CD4-positive, alpha-beta T cell treated with Interleukin-1 beta for 1 hour (primary cell): ENCODE results near the gene CTXND1.
A peak's percentile ranks its signal among the peaks of the same experiment; 100 is the strongest.

ENCODE experiments used
- DNase-seq, 2 donors: peaks; one replicate each; pipeline ENCODE4 v3.0.0-alpha.2; 2020 to 2022

CTXND1 gene

DNA sequence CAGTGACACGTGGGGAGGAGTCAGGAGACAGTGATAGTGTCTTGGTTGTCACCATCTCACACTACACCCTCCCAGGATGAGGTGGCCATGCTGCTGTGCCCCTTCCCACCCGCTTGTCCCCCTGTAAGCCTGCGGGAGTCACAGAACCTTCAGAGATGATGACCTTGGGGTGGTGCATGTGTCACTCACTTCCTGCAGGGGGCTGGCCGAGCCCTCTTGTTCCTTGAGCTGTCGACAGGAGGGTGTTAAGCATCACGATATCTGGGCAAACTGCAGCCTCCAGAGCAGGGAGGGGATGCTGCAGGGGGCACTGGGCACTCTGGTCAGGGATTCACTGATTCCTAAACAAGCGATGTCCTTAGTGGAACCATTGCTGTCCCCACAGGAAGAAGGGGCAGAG lies 71.5 kb downstream of the CTXND1 start:
- no peak for DNase-seq

DNA sequence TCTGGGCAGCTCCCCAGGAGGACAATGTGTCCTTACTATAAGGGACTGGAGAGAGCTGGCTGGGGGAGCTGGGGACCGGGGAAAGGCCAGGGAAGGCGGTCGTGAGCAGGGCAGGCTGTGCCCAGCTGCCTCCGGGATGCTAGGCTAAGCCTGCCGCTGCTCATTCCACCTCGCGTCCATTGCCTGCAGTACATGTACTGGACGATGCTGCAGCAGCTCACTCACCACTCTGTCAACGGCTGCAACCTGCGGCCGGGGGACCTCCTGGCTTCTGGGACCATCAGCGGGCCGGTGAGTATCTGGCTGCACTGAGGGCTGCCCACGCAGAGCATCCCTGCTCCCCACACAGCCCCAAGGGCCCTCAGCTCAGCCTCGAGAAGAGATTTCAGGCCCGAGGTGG lies 72.1 kb downstream of the CTXND1 start:
- no peak for DNase-seq

- DNase-seq = no peak
Measured at GRCh38 chr15:80179025-80179759, 72.8 kb downstream of the CTXND1 start.

GRCh38 chr15:80177156-80177555 lies 74.9 kb downstream of the CTXND1 start:
- DNase-seq = no peak

- DNase-seq = no peak
Measured at GRCh38 chr15:80176443-80176842, 75.6 kb downstream of the CTXND1 start.

DNA sequence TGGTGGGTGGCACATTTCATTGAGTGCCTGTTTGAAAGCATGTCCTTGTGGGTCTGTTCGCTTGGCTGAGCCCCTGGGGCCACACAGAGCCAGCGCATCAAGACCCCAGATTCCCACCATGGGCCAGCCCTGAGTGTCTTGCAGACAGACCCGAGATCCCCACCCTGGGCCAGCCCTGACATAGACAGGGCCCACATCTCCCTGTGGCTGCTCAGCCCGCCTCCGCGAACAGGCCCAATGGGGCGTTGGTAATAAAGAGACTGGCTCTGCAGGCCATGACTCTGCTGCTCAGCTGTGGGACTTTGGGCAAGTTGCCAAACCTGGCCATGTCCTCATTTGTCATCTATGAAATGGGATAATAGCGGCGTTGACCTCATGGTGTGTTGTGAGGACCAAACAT lies 76.6 kb downstream of the CTXND1 start:
- DNase-seq = no peak

GRCh38 chr15:80174017-80174746 lies 77.8 kb downstream of the CTXND1 start:
- DNase-seq = no peak

GRCh38 chr15:80173022-80173759 lies 78.8 kb downstream of the CTXND1 start:
- peak; percentile 65 to 69 for DNase-seq

DNA sequence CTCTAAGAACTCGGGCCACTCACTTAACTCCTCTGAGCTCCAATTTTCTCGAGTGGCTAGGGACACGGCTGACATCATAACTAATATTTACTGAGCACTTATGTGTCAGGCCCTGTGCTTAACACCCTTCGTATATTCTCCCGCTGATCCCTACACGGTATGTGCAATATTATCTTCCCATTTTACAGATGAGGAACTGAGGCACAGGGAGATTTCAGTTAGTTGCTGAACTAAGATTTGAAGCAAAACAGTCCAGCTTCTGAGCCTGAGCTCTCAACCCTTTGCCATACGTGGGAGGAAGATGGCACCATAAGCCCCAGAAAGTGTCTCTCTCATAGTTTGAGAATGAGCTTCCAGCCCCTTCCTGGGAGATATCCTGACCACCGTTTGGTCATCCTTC lies 79.6 kb downstream of the CTXND1 start:
- no peak for DNase-seq

- no peak for DNase-seq
Measured at GRCh38 chr15:80171787-80172186, 80.2 kb downstream of the CTXND1 start.

DNA sequence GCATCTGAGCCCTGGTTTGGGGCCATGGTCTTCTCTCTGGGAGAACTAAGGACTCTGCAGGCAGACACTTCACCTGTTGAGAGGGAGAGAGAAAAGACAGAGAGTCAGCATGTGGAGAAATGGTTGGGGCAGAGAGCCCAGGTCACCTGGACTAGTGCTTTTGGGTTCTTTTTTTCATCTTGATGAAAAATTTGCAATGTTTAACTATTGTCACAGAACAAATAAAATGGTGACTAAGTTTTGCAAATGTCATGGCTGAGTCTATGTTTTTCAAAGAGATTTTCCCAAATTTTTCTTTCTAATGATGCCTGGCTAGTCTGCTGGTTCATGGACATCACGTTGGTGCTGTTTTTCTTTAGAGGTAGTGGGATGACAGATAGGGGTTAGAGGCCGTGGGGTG lies 81.4 kb downstream of the CTXND1 start:
- no peak for DNase-seq

DNA sequence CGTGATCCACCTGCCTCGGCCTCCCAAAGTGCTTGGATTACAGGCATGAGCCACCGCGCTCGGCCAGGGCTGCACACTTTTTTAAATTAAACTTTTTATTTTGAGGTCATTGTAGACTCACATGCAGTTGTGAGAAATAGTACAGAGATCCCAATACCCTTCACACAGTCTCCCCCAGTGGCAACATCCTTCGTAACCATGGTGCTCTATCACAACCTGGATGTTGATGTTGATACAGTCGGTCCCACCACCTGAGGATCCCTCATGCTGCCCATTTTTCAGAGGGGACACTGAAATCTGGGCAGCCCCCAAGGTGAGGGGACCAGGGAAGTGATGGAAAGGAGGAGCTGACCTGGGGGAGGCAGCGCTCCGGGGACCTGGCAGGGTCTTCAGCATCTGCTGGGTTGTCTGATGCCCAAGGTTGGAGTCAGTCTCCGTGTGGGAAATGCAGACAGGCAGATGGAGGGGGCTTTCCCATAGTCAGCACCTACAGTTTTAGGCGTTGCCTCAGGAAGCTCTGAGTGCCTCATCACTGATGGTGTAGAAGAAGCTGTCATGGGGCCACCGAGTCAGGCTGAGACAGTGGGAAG lies 82.2 kb downstream of the CTXND1 start:
- no peak for DNase-seq

GRCh38 chr15:80168421-80168820 lies 83.6 kb downstream of the CTXND1 start:
- DNase-seq = no peak

GRCh38 chr15:80167936-80168335 lies 84.1 kb downstream of the CTXND1 start:
- no peak for DNase-seq

- DNase-seq = no peak
Measured at GRCh38 chr15:80163897-80164296, 88.1 kb downstream of the CTXND1 start.

DNA sequence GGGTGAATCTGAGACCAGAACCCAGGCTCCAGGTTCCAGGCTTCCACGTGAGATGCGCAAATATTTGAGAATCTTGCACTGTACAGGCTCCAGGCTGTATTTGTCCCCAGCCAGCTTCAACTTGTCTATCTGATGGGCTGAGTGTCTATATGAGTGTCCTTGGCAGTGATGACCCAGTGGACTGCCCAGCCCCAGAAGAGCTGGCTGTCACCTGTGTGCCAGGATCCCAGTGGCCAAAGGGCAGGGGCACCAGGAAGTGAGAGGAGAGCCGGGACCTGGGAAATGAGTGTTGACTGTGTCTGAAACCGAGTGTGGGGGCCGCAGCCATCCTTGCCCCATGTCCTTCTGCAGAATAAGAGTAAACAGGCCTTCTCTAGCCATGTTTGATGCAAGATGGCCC lies 88.8 kb downstream of the CTXND1 start:
- DNase-seq = no peak

GRCh38 chr15:80162059-80162554 lies 89.9 kb downstream of the CTXND1 start:
- DNase-seq = no peak

- no peak for DNase-seq
Measured at GRCh38 chr15:80161468-80162016, 90.5 kb downstream of the CTXND1 start.

DNA sequence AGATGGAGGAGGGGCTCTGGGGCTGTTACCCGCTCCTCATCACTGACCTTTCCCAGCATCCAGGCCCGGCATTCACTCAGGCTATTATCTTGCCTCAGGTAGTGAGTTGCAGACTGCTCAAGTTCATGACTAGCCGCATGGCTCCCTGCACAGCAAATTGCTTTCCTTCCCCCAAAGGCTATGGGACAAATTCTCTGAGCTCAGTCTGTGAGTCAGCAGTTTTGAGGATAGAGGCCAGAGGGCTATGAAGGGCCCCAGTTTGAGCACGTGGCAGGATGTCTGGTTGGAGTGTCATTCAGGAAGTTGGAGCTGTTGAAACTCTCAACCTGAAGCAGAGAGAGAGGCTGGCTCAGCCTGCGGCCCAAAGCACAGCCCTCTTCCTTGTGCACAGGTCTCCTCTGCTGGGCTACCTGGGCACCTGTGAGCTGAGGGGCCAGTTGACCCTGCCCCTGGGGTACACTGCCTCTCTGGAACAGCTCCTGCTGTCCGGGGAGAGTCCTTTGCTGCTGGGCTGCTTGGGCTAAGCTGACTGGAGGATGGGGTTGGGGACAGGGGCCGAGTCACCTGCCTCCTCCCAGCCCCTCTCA lies 91.3 kb downstream of the CTXND1 start:
- DNase-seq = peak; percentile 39 to 71

GRCh38 chr15:80159811-80160569 lies 92.0 kb downstream of the CTXND1 start:
- DNase-seq = peak in 1 of 2 donors; percentile 19

GRCh38 chr15:80159301-80159700 lies 92.7 kb downstream of the CTXND1 start:
- DNase-seq = no peak

DNA sequence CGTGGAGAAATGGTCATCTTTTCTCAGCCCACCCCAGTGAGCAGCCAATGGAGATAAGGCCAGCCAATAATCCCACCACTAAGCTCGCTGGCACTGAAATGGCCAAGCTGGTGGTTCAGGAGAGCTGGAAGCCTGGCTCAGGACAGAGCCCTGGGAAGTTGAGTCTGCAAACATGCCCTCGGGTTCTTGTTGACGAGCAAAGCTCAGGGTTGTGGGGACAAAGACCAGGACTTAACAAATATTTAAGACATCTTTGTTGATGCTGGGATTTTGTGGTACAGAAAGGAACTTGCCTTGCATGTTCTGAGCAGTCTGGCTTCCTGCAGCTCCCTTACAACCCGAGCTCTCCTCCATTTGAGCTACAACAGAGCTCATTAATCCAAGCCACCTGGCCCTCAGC lies 94.8 kb downstream of the CTXND1 start:
- DNase-seq = no peak
